GM06990 (cell line): ENCODE results near the gene LCE5A.

ENCODE experiments used
- DNase-seq: peaks from one replicate; pipeline ENCODE4 v3.0.0-alpha.2; 2011; ENCODE audit not compliant: insufficient read length; ENCODE audit errors: extremely low read depth
- H3K27me3 ChIP-seq: replicated peaks from 2 replicates; pipeline ENCODE4 v1.6.0; 2011; ENCODE audit warnings: low read length; ENCODE audit not compliant: control insufficient read depth, insufficient read depth
- H3K36me3 ChIP-seq: 2 replicates; pipeline ENCODE4 v1.5.1; 2011; ENCODE audit warnings: low read length; ENCODE audit not compliant: control insufficient read depth, insufficient read depth
- H3K4me3 ChIP-seq: replicated peaks from 2 replicates; pipeline ENCODE4 v1.5.1; 2011; ENCODE audit warnings: low read depth, mild to moderate bottlenecking, control low read depth, low read length
- TF ChIP-seq, protein P1 (sequence below): IDR thresholded peaks from 2 replicates; pipeline ENCODE4 v1.5.1; 2011; ENCODE audit warnings: low read length, control low read depth, mild to moderate bottlenecking, inconsistent platforms; ENCODE audit not compliant: insufficient read depth, poor library complexity, severe bottlenecking

LCE5A gene

DNA sequence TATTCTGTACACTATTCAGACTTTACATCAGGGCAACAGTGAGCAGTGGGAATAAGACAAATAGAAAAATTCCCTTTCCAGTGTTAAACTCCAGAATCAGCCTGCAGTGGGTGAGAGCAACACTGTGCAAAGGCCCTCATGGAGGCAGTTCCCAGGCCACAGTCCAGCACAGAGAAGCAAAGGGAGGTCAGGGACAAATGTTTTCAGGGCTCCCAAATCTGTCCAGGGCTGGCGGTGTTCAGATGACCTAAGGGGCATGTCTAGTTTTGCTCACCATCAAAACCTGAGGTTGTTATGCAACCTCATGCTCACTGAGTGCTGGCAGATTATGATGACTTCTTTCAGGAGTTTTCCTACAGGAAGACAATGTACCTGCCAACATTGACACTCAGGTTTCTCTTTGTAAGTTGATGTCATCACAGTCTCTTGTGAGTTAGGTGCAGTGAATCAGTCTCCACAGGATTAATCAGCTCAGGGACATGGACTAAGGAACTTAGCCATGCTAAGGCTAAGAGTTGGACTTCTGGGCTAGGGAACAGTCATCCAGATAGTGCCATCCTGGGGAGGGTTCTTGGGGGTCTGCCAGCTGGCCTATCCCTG, 3.6 kb upstream of the LCE5A start:
- Histone ChIP-seq H3K27me3 (no peaks in the 10 kb centered on the region), H3K36me3 (no peaks in the 10 kb centered on the region), H3K4me3 (no peak overlapping the region)
- DNase-seq, result no peak
- TF ChIP-seq, protein P1, sequence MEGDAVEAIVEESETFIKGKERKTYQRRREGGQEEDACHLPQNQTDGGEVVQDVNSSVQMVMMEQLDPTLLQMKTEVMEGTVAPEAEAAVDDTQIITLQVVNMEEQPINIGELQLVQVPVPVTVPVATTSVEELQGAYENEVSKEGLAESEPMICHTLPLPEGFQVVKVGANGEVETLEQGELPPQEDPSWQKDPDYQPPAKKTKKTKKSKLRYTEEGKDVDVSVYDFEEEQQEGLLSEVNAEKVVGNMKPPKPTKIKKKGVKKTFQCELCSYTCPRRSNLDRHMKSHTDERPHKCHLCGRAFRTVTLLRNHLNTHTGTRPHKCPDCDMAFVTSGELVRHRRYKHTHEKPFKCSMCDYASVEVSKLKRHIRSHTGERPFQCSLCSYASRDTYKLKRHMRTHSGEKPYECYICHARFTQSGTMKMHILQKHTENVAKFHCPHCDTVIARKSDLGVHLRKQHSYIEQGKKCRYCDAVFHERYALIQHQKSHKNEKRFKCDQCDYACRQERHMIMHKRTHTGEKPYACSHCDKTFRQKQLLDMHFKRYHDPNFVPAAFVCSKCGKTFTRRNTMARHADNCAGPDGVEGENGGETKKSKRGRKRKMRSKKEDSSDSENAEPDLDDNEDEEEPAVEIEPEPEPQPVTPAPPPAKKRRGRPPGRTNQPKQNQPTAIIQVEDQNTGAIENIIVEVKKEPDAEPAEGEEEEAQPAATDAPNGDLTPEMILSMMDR, result no peak

DNA sequence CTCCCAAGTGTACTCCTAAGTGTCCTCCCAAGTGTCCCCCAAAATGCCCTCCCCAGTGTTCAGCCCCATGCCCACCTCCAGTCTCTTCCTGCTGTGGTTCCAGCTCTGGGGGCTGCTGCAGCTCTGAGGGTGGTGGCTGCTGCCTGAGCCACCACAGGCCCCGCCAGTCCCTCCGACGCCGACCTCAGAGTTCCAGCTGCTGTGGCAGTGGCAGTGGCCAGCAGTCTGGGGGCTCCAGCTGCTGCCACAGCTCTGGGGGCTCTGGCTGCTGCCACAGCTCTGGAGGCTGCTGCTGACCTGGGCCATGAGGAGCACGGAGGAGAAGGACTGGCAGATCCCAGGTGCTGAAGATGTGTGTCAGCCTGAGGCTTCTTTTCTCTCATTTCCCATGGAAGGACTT, 993 bp downstream of the LCE5A start:
- Histone ChIP-seq H3K36me3 (no peaks in the 10 kb centered on the region), H3K4me3 (no peak overlapping the region), H3K27me3 (no peaks in the 10 kb centered on the region; the same call in none of the 2 replicates)
- TF ChIP-seq, protein P1, result no peak
- no peak for DNase-seq

DNA sequence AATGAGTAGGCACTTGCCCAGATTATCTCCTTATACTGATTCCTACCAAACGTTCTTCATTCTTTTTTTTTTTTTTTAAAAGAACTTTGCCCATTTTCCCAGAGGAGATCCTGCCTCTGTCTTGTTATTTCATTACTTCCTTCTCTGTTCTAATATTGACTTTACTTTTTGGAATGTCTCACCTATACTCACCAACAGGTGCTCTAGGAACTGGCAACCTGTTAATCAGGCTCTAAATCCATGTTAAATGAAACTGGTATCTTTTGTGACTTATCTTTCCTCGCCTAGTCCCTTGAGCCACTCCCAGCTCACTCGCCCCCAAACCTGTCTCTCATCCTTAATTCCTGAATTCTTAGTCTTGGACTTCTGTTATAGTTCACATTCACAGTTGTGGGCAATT, 2.5 kb downstream of the LCE5A start:
- no peaks in the 10 kb centered on the region; the same call in none of the 2 replicates for H3K27me3 ChIP-seq
- TF ChIP-seq, protein P1, result no peak
- H3K4me3 ChIP-seq, result no peak overlapping the region

DNA sequence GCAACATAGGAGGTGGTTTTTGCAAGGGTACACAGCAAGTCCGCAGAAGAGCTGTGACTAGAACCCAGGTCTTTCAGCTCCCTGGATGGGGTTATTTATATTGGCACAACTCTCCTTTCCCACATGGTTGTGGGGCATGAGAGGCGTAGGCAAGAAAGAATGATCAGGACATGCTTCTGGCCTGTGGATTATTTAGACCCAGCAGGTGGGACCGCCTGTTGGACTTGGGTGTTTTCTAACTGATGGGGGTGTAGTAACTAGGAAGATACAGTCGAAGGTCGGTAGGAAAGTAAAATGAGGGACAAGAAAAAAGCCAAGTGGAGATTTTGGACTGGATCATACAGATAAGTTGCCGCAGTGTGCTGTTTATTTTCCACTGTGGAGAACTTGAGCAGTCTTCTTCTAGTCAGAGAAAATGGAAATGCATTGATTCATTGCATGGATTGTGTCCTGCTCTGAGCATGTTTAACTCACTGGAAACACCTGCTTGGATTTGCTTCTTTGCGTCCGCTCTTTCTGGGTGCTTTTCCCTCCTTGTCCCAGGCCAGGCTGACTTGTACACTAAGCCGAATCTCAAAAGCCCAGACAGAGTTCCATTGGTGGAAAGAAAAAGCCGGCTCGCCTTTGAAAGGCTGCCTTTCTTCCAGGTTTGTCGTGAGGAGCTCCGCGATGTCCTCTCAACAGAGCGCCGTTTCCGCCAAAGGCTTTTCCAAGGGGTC, 4.3 kb downstream of the LCE5A start:
- Histone ChIP-seq H3K4me3 (no peak overlapping the region), H3K36me3 (no peaks in the 10 kb centered on the region), H3K27me3 (no peaks in the 10 kb centered on the region; the same call in none of the 2 replicates)
- DNase-seq, result no peak
- TF ChIP-seq, protein P1, result no peak

More for the DNA sequence above, 2.5 kb downstream of the LCE5A start:
- H3K36me3 ChIP-seq, result no peaks in the 10 kb centered on the region
- DNase-seq, result no peak

DNA sequence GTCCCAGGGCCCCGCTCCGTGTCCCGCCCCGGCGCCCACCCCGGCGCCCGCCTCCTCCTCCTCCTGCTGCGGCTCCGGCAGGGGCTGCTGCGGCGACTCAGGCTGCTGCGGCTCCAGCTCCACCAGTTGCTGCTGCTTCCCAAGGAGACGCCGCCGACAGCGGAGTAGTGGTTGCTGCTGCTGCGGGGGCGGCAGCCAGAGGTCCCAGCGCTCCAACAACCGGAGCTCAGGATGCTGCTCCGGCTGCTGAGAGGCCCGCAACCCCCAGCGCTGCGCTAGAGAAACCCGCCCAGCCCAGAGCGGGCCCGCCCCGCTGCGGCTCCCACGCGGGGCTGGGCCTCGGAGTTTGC, 4.8 kb downstream of the LCE5A start:
- no peaks in the 10 kb centered on the region; the same call in none of the 2 replicates for H3K27me3 ChIP-seq
- TF ChIP-seq, protein P1, result no peak
- no peak overlapping the region for H3K4me3 ChIP-seq
- no peaks in the 10 kb centered on the region for H3K36me3 ChIP-seq
- DNase-seq, result no peak
